ENCODE results near the gene FGFR3. TPM values are rescaled to one million over a fixed set of nuclear protein-coding genes. Genes with fewer than 3 reads are reported as not detected.

Gene FGFR3
- total RNA-seq, 1 experiment from 2014 or later: 8.2 TPM

DNA sequence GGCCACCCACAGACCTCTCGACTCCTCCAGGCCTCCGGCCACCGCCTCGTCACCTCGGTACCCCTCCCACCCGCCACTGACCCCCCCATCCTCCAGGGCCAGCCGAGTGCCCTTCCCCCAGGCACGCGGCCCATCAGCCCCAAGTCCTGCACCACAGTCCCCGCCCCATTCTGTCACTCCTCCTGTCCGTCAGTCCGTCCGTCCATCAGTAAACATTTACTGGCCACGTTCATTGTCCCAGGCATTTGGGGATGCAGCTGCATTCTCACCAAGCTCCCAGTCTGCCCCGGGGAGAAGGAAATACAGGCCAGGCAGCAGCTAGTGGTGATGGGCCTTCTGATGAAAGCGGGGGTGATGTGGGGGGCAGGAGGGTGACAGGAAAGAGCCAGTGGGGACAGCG is 35.3 kb upstream of the FGFR3 start:
- in situ Hi-C loops (cut with HindIII; ENCODE audit: low pct_unique_long_range_greater_than_20kb, low sequenced_read_pairs): no loop called here
- POLR2A ChIA-PET: no interaction called here

GRCh38 chr4:1758306-1759121 is 34.6 kb upstream of the FGFR3 start:
- TF ChIP-seq TCF7L2 (IDR thresholded peaks at IDR 0.05; ENCODE audit: low read depth, low read length) (no peak), REST (IDR thresholded peaks at IDR 0.05; ENCODE audit: insufficient read depth in 1 of 2, low read depth in 2 of 2, low read length in 1 of 2) (no peak), POLR2AphosphoS5 (IDR thresholded peaks at IDR 0.05; ENCODE audit: low read depth, low read length) (no peak), SIN3A (IDR thresholded peaks at IDR 0.05; ENCODE audit: borderline replicate concordance, insufficient read depth, low read depth, low read length) (no peak)
- TF ChIP-seq, protein P1, sequence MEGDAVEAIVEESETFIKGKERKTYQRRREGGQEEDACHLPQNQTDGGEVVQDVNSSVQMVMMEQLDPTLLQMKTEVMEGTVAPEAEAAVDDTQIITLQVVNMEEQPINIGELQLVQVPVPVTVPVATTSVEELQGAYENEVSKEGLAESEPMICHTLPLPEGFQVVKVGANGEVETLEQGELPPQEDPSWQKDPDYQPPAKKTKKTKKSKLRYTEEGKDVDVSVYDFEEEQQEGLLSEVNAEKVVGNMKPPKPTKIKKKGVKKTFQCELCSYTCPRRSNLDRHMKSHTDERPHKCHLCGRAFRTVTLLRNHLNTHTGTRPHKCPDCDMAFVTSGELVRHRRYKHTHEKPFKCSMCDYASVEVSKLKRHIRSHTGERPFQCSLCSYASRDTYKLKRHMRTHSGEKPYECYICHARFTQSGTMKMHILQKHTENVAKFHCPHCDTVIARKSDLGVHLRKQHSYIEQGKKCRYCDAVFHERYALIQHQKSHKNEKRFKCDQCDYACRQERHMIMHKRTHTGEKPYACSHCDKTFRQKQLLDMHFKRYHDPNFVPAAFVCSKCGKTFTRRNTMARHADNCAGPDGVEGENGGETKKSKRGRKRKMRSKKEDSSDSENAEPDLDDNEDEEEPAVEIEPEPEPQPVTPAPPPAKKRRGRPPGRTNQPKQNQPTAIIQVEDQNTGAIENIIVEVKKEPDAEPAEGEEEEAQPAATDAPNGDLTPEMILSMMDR (IDR thresholded peaks at IDR 0.05): no peak
- no peaks in the 10 kb centered on the region; the same call in none of the 2 replicates for H3K4me1 ChIP-seq (ENCODE audit: control insufficient read depth, insufficient read depth, low read length)
- BruUV-seq (replicated peaks): no TSS peak
- no peaks in the 10 kb centered on the region for H3K9me3 ChIP-seq (ENCODE audit: control insufficient read depth, insufficient read depth, low read depth, low read length)
- DNase-seq (ENCODE audit: low read depth, low spot score) (no peak), ATAC-seq (no peak)
- H3K27me3 ChIP-seq (ENCODE audit: control insufficient read depth, insufficient read depth, low read length): no peaks in the 10 kb centered on the region
- in situ Hi-C loops (cut with HindIII; ENCODE audit: low pct_unique_long_range_greater_than_20kb, low sequenced_read_pairs) (no loop called here), intact Hi-C loops (cut with micrococcal nuclease; ENCODE audit: unreplicated experiment) (no loop called here)
- CTCF ChIA-PET: interaction anchor here (0.5 kb wide), 1 partner anchor 25 kb away, joined by 7 read pairs; no protein-coding TSS in a partner anchor
- H3K36me3 ChIP-seq (ENCODE audit: control insufficient read depth, insufficient read depth, low read length): no peaks in the 10 kb centered on the region
- POLR2A ChIA-PET: no interaction called here
- no peak overlapping the region for H3K27ac ChIP-seq (ENCODE audit: low read length)
- no peak overlapping the region for H3K4me3 ChIP-seq (ENCODE audit: low read depth in 2 of 2, low read length in 2 of 2)

More for the DNA sequence above, 35.3 kb upstream of the FGFR3 start:
- ATAC-seq (no peak), DNase-seq (ENCODE audit: low read depth, low spot score) (no peak)
- intact Hi-C loops (cut with micrococcal nuclease; ENCODE audit: unreplicated experiment): no loop called here
- H3K27me3 ChIP-seq (ENCODE audit: control insufficient read depth, insufficient read depth, low read length): no peaks in the 10 kb centered on the region
- CTCF ChIA-PET: no interaction called here
- BruUV-seq (replicated peaks): no TSS peak
- H3K4me3 ChIP-seq (ENCODE audit: low read depth in 2 of 2, low read length in 2 of 2): no peak overlapping the region
- no peaks in the 10 kb centered on the region for H3K36me3 ChIP-seq (ENCODE audit: control insufficient read depth, insufficient read depth, low read length)
- no peak overlapping the region for H3K27ac ChIP-seq (ENCODE audit: low read length)
- TF ChIP-seq SIN3A (IDR thresholded peaks at IDR 0.05; ENCODE audit: borderline replicate concordance, insufficient read depth, low read depth, low read length) (no peak), TCF7L2 (IDR thresholded peaks at IDR 0.05; ENCODE audit: low read depth, low read length) (no peak), POLR2AphosphoS5 (IDR thresholded peaks at IDR 0.05; ENCODE audit: low read depth, low read length) (no peak), REST (IDR thresholded peaks at IDR 0.05; ENCODE audit: insufficient read depth in 1 of 2, low read depth in 2 of 2, low read length in 1 of 2) (no peak)
- TF ChIP-seq, protein P1 (IDR thresholded peaks at IDR 0.05): no peak
- H3K9me3 ChIP-seq (ENCODE audit: control insufficient read depth, insufficient read depth, low read depth, low read length): no peaks in the 10 kb centered on the region
- H3K4me1 ChIP-seq (ENCODE audit: control insufficient read depth, insufficient read depth, low read length): no peaks in the 10 kb centered on the region; the same call in none of the 2 replicates
